Keratinocyte (primary cell): ENCODE data around the gene TENM4.

ENCODE experiments used
- CTCF ChIP-seq, 3 experiments: IDR thresholded peaks in 1 of 3; conservative IDR thresholded peaks in 1 of 3; optimal IDR thresholded peaks in 1 of 3; 2 replicates in 2 of 3; 3 replicates in 1 of 3; pipeline versions ENCODE3 to v1.5.1; 2011; ENCODE audit warnings: low read length in 3 of 3, mild to moderate bottlenecking in 3 of 3, moderate library complexity in 2 of 3, control low read depth in 1 of 3, inconsistent platforms in 1 of 3; ENCODE audit not compliant: insufficient read depth in 2 of 3; ENCODE audit errors: extremely low read depth in 1 of 3
- EZH2 ChIP-seq: IDR thresholded peaks from one replicate; pipeline ENCODE4 v1.6.1; 2012; ENCODE audit warnings: inconsistent platforms, mild to moderate bottlenecking, low read length, moderate library complexity

- no peak for TF ChIP-seq CTCF (optimal IDR thresholded peaks at IDR 0.05 in 1 of 3, IDR thresholded peaks at IDR 0.05 in 1 of 3, conservative IDR thresholded peaks at IDR 0.05 in 1 of 3; ENCODE audit: extremely low read depth in 1 of 3, insufficient read depth in 2 of 3, low read length in 3 of 3)
- no peak for TF ChIP-seq EZH2
Measured at GRCh38 chr11:79006854-79007253, 434.0 kb downstream of the TENM4 start.
